GM19468 (cell line): ENCODE data around the gene DPY19L1.
"Not testable (repeated sequence)": the region's sequence is repeated elsewhere in the genome, so short reads cannot be mapped to it uniquely, and the experiment has no call there.

Experiments
- ATAC-seq: cut with Tn5 transposase; IDR thresholded peaks from one replicate; pipeline ENCODE4 v1.9.1; 2021; ENCODE audit warnings: mild to moderate bottlenecking, moderate library complexity, moderate number of reproducible peaks; ENCODE audit not compliant: unreplicated experiment; ENCODE audit errors: extremely low read depth

DPY19L1 gene

GRCh38 chr7:34996423-34997090 lies 40.7 kb downstream of the DPY19L1 start:
- not testable (repeated sequence) for ATAC-seq

GRCh38 chr7:34995757-34996156 lies 41.5 kb downstream of the DPY19L1 start:
- ATAC-seq, result no peak

GRCh38 chr7:34991938-34992840 lies 45.1 kb downstream of the DPY19L1 start:
- peak; percentile 58 for ATAC-seq

- ATAC-seq, result not testable (repeated sequence)
Measured at GRCh38 chr7:34988442-34989125, 48.7 kb downstream of the DPY19L1 start.

GRCh38 chr7:34985155-34985554 lies 52.1 kb downstream of the DPY19L1 start:
- ATAC-seq, result not testable (repeated sequence)

- not testable (repeated sequence) for ATAC-seq
Measured at GRCh38 chr7:34984140-34984539, 53.1 kb downstream of the DPY19L1 start.

- ATAC-seq, result no peak
Measured at GRCh38 chr7:34982371-34983019, 54.8 kb downstream of the DPY19L1 start.

GRCh38 chr7:34979124-34979523 lies 58.2 kb downstream of the DPY19L1 start:
- not testable (repeated sequence) for ATAC-seq

- no peak for ATAC-seq
Measured at GRCh38 chr7:34973400-34973760, 63.9 kb downstream of the DPY19L1 start.

GRCh38 chr7:34972739-34973399 lies 64.4 kb downstream of the DPY19L1 start:
- peak; percentile 38 for ATAC-seq

- not testable (repeated sequence) for ATAC-seq
Measured at GRCh38 chr7:34967818-34968217, 69.5 kb downstream of the DPY19L1 start.

GRCh38 chr7:34966504-34966903 lies 70.8 kb downstream of the DPY19L1 start:
- not testable (repeated sequence) for ATAC-seq

GRCh38 chr7:34958021-34958420 lies 79.3 kb downstream of the DPY19L1 start:
- ATAC-seq, result no peak

- no peak for ATAC-seq
Measured at GRCh38 chr7:34952822-34953221, 84.5 kb downstream of the DPY19L1 start.

- ATAC-seq, result no peak
Measured at GRCh38 chr7:34949361-34949760, 87.9 kb downstream of the DPY19L1 start.

- not testable (repeated sequence) for ATAC-seq
Measured at GRCh38 chr7:34947427-34947826, 89.9 kb downstream of the DPY19L1 start.

GRCh38 chr7:34946486-34946885 lies 90.8 kb downstream of the DPY19L1 start:
- ATAC-seq, result no peak

- not testable (repeated sequence) for ATAC-seq
Measured at GRCh38 chr7:34945894-34946477, 91.3 kb downstream of the DPY19L1 start.

- ATAC-seq, result no peak
Measured at GRCh38 chr7:34939175-34939574, 98.1 kb downstream of the DPY19L1 start.
